Loucy (cell line): ENCODE results near the gene TMED8.

Source experiments
- H2AFZ ChIP-seq: fragments of 200-600 bp; sonication (generic); 2 replicates; pipeline ENCODE4 v1.6.0; 2016; ENCODE audit warnings: antibody characterized with exemption, mild to moderate bottlenecking, low read length, moderate library complexity
- H3F3A ChIP-seq: fragments of 200-600 bp; 2 replicates; pipeline ENCODE4 v1.6.0; 2016; ENCODE audit warnings: antibody characterized with exemption, low read depth, mild to moderate bottlenecking
- H3K27me3 ChIP-seq: fragments of 200-600 bp; sonication (generic); 2 replicates; pipeline ENCODE4 v1.6.1; 2014; ENCODE audit warnings: low read length, mild to moderate bottlenecking; ENCODE audit not compliant: insufficient read depth, poor library complexity, severe bottlenecking
- H3K36me3 ChIP-seq: fragments of 200-600 bp; sonication (generic); 2 replicates; pipeline ENCODE4 v1.6.1; 2016; ENCODE audit warnings: low read length; ENCODE audit not compliant: insufficient read depth
- H3K4me1 ChIP-seq: fragments of 200-600 bp; sonication (generic); 2 replicates; pipeline ENCODE4 v1.5.1; 2014; ENCODE audit warnings: low read length, mild to moderate bottlenecking; ENCODE audit not compliant: insufficient read depth, poor library complexity, severe bottlenecking
- H3K4me2 ChIP-seq: fragments of 200-600 bp; sonication (generic); 2 replicates; pipeline ENCODE4 v1.6.0; 2014; ENCODE audit warnings: antibody characterized with exemption, low read length, low read depth, mild to moderate bottlenecking; ENCODE audit not compliant: poor library complexity, severe bottlenecking
- H3K4me3 ChIP-seq: fragments of 200-600 bp; sonication (generic); 2 replicates; pipeline ENCODE4 v1.5.1; 2014; ENCODE audit warnings: low read length, mild to moderate bottlenecking, mixed read lengths; ENCODE audit not compliant: poor library complexity, severe bottlenecking
- H3K79me2 ChIP-seq: fragments of 200-600 bp; sonication (generic); 2 replicates; pipeline ENCODE4 v1.6.1; 2014; ENCODE audit warnings: low read length; ENCODE audit not compliant: insufficient read depth
- H3K9ac ChIP-seq: fragments of 200-600 bp; sonication (generic); 2 replicates; pipeline ENCODE4 v1.6.0; 2014; ENCODE audit warnings: mild to moderate bottlenecking, low read depth, low read length, moderate library complexity; ENCODE audit not compliant: poor library complexity, severe bottlenecking
- H3K9me2 ChIP-seq: fragments of 200-600 bp; sonication (generic); replicated peaks from 2 replicates; pipeline ENCODE4 v1.6.1; 2016; ENCODE audit warnings: low read depth, low read length, mixed read lengths
- H3K9me3 ChIP-seq: fragments of 200-600 bp; sonication (generic); 2 replicates; pipeline ENCODE4 v1.6.1; 2014; ENCODE audit warnings: mild to moderate bottlenecking, antibody characterized with exemption, low read length, low read depth; ENCODE audit not compliant: insufficient read depth
- H4K20me1 ChIP-seq: fragments of 200-600 bp; sonication (generic); 2 replicates; pipeline ENCODE4 v1.6.0; 2014; ENCODE audit warnings: antibody characterized with exemption, low read length, mild to moderate bottlenecking; ENCODE audit not compliant: insufficient read depth, poor library complexity, severe bottlenecking
- EZH2phosphoT487 ChIP-seq: fragments of 200-600 bp; IDR thresholded peaks from 2 replicates; pipeline ENCODE4 v1.6.1; 2018; ENCODE audit warnings: antibody characterized with exemption, mild to moderate bottlenecking, moderate library complexity, borderline replicate concordance
- TF ChIP-seq, protein P1 (sequence below): fragments of 200-600 bp; sonication (generic); conservative IDR thresholded peaks from 2 replicates; pipeline ENCODE4 v1.5.1; 2014; ENCODE audit warnings: mild to moderate bottlenecking, antibody characterized with exemption, low read length

The TMED8 gene

DNA sequence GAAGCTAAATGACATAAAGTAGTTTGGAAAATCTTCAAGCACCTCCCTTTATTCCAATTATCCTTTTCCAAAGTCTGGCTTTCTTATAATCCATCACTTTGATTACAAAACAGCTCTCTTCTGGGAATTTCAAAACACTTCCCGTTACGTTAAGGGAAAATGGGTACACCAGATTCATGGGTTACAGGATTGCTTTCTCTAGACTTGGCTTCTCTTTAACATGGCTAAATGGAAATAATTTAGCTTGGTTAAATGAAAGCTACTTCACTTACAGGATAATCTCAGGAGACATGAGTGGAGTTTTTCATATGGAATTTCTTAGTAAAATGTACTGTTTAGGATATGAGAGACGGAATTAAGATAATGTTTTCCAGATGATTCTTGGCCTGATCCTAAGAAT lies 41.3 kb downstream of the TMED8 start:
- Histone ChIP-seq H3K9me3 (no peaks in the 10 kb centered on the region), H3K4me2 (no peak overlapping the region), H3K36me3 (peaks cover 6% of the 10 kb centered on the region; the same call in 1 of the 2 replicates), H3K79me2 (no peaks in the 10 kb centered on the region), H3K27me3 (no peaks in the 10 kb centered on the region), H3K9me2 (no peaks in the 10 kb centered on the region), H3F3A (no peaks in the 10 kb centered on the region), H3K4me3 (no peak overlapping the region), H3K9ac (no peak overlapping the region), H4K20me1 (no peaks in the 10 kb centered on the region), H2AFZ (no peak overlapping the region), H3K4me1 (no peaks in the 10 kb centered on the region)
- TF ChIP-seq, protein P1, sequence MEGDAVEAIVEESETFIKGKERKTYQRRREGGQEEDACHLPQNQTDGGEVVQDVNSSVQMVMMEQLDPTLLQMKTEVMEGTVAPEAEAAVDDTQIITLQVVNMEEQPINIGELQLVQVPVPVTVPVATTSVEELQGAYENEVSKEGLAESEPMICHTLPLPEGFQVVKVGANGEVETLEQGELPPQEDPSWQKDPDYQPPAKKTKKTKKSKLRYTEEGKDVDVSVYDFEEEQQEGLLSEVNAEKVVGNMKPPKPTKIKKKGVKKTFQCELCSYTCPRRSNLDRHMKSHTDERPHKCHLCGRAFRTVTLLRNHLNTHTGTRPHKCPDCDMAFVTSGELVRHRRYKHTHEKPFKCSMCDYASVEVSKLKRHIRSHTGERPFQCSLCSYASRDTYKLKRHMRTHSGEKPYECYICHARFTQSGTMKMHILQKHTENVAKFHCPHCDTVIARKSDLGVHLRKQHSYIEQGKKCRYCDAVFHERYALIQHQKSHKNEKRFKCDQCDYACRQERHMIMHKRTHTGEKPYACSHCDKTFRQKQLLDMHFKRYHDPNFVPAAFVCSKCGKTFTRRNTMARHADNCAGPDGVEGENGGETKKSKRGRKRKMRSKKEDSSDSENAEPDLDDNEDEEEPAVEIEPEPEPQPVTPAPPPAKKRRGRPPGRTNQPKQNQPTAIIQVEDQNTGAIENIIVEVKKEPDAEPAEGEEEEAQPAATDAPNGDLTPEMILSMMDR, result no peak
- no peak for TF ChIP-seq EZH2phosphoT487

DNA sequence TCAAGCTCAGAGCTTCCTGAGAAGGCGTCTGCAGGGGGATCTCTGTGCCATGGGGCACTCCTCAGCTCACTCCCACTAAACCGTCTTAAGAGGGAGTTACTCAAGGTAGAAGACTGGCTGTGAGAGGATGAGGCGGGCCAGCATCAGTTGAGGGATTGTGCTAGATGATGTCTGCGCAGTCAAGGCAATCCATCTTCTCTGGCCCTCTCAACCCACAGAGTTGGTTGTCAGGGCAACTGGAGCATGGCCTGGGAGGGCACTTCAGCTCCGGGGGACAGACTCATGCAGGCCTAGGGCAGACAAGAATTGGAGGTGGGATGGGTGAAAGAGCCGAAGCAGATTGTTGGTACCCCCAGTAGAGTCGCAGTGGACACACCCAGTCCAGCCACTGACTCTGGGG lies 47.0 kb downstream of the TMED8 start:
- H3K9me2 ChIP-seq, result no peaks in the 10 kb centered on the region
- H4K20me1 ChIP-seq, result no peaks in the 10 kb centered on the region

DNA sequence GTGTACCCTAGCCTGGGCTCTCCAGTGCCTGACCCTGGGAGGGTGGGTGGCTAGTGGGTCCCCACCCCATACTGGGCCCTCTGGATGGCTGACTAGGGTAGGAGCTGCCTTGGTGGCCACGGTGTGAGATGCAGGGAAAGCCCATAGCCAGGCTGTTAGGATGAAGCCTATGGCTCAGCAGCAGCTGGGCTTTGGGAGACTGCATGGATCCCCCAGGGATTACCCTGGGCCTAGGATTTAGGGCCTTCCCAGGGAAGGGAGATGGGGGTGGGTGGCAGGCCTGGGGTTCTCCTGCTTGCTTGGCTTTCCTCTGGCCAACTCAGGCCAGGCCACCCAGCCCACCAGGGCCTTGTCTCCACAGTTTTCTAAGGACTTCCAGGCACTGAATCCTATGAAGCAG lies 49.8 kb downstream of the TMED8 start:
- H3K9ac ChIP-seq, result no peak overlapping the region
- H3F3A ChIP-seq, result no peaks in the 10 kb centered on the region
- TF ChIP-seq, protein P1, result no peak
- no peak for TF ChIP-seq EZH2phosphoT487
- no peak overlapping the region for H2AFZ ChIP-seq
- 0 out of 2 replicates have a peak, but pooled peaks cover 2% of the 10 kb centered on the region for H3K79me2 ChIP-seq
- H3K4me1 ChIP-seq, result peaks cover 8% of the 10 kb centered on the region
- H3K27me3 ChIP-seq, result no peaks in the 10 kb centered on the region
- no peaks in the 10 kb centered on the region for H3K9me3 ChIP-seq
- no peak overlapping the region for H3K4me2 ChIP-seq
- no peaks in the 10 kb centered on the region for H4K20me1 ChIP-seq
- no peaks in the 10 kb centered on the region for H3K9me2 ChIP-seq
- no peak overlapping the region for H3K4me3 ChIP-seq
- H3K36me3 ChIP-seq, result no peaks in the 10 kb centered on the region

More for the DNA sequence above, 47.0 kb downstream of the TMED8 start:
- Histone ChIP-seq H2AFZ (no peak overlapping the region), H3K9ac (no peak overlapping the region), H3K36me3 (no peaks in the 10 kb centered on the region), H3K4me2 (no peak overlapping the region), H3K4me1 (no peaks in the 10 kb centered on the region), H3F3A (no peaks in the 10 kb centered on the region), H3K9me3 (no peaks in the 10 kb centered on the region), H3K27me3 (no peaks in the 10 kb centered on the region), H3K79me2 (no peaks in the 10 kb centered on the region), H3K4me3 (no peak overlapping the region)
- TF ChIP-seq EZH2phosphoT487, result no peak
- TF ChIP-seq, protein P1, result no peak
